HG02981 (cell line): ENCODE results near the gene C1QTNF1.

Experiments used
- ATAC-seq: cut with Tn5 transposase; IDR thresholded peaks from one replicate; pipeline ENCODE4 v1.9.1; 2021; ENCODE audit warnings: mild to moderate bottlenecking, moderate library complexity; ENCODE audit not compliant: unreplicated experiment

C1QTNF1 gene

GRCh38 chr17:79078476-79079190 is 54.7 kb downstream of the C1QTNF1 start:
- no peak for ATAC-seq

- no peak for ATAC-seq
Observed at GRCh38 chr17:79079421-79080200, 55.6 kb downstream of the C1QTNF1 start.

GRCh38 chr17:79080349-79080748 is 56.4 kb downstream of the C1QTNF1 start:
- no peak for ATAC-seq

- ATAC-seq, result no peak
Observed at GRCh38 chr17:79080761-79081290, 56.9 kb downstream of the C1QTNF1 start.

- no peak for ATAC-seq
Observed at GRCh38 chr17:79081571-79082276, 57.8 kb downstream of the C1QTNF1 start.

- ATAC-seq, result no peak
Observed at GRCh38 chr17:79082311-79083190, 58.6 kb downstream of the C1QTNF1 start.

GRCh38 chr17:79083191-79083971 is 59.4 kb downstream of the C1QTNF1 start:
- ATAC-seq, result no peak

GRCh38 chr17:79084291-79085153 is 60.6 kb downstream of the C1QTNF1 start:
- ATAC-seq, result no peak

GRCh38 chr17:79085154-79085920 is 61.4 kb downstream of the C1QTNF1 start:
- ATAC-seq, result no peak

GRCh38 chr17:79085921-79086551 is 62.1 kb downstream of the C1QTNF1 start:
- no peak for ATAC-seq

GRCh38 chr17:79086609-79087427 is 62.8 kb downstream of the C1QTNF1 start:
- ATAC-seq, result no peak

- ATAC-seq, result no peak
Observed at GRCh38 chr17:79087428-79088143, 63.6 kb downstream of the C1QTNF1 start.

GRCh38 chr17:79088247-79088996 is 64.5 kb downstream of the C1QTNF1 start:
- ATAC-seq, result no peak

GRCh38 chr17:79088997-79089328 is 65.0 kb downstream of the C1QTNF1 start:
- ATAC-seq, result no peak

GRCh38 chr17:79089720-79090442 is 65.9 kb downstream of the C1QTNF1 start:
- ATAC-seq, result no peak
